NCI-H1092 treated with DMSO at 0.1 percent for 48 hours (cell line): ENCODE measurements around the gene TLX2.

Experiments used
- DNase-seq: peaks from one replicate; lab custom pipeline; 2025; lab: John Stamatoyannopoulos, UW

Gene TLX2

GRCh38 chr2:74511104-74511989 lies 2.9 kb upstream of the TLX2 start:
- no peak for DNase-seq

GRCh38 chr2:74512744-74513604 lies 1.3 kb upstream of the TLX2 start:
- DNase-seq = no peak

- DNase-seq = no peak
Measured at GRCh38 chr2:74513605-74514367, 464 bp upstream of the TLX2 start.

- no peak for DNase-seq
Measured at GRCh38 chr2:74515271-74515980, 1.2 kb downstream of the TLX2 start.

- no peak for DNase-seq
Measured at GRCh38 chr2:74515981-74516633, 1.9 kb downstream of the TLX2 start.

GRCh38 chr2:74516650-74517049 lies 2.4 kb downstream of the TLX2 start:
- no peak for DNase-seq

GRCh38 chr2:74522516-74522915 lies 8.3 kb downstream of the TLX2 start:
- DNase-seq = no peak

GRCh38 chr2:74524005-74524404 lies 9.8 kb downstream of the TLX2 start:
- no peak for DNase-seq

GRCh38 chr2:74524955-74525716 lies 10.9 kb downstream of the TLX2 start:
- DNase-seq = no peak

GRCh38 chr2:74525717-74526648 lies 11.7 kb downstream of the TLX2 start, which contains the start of gene DQX1:
Gene DQX1 (minus strand): TSS chr2:74526231. CDS start chr2:74525729, 502 bp downstream.
- no peak for DNase-seq

GRCh38 chr2:74526649-74527230 lies 12.5 kb downstream of the TLX2 start:
- DNase-seq = no peak

- DNase-seq = no peak
Measured at GRCh38 chr2:74527741-74528140, 13.5 kb downstream of the TLX2 start.

GRCh38 chr2:74528600-74529356 lies 14.5 kb downstream of the TLX2 start:
- no peak for DNase-seq

- DNase-seq = peak; percentile 93
Measured at GRCh38 chr2:74529357-74530238, 15.3 kb downstream of the TLX2 start, which contains the start of the genes AUP1 and HTRA2. Gene AUP1 (minus strand): TSS chr2:74529706. CDS start chr2:74529629, 77 bp downstream. Gene HTRA2 (plus strand): TSS chr2:74529933. CDS start chr2:74530007, 74 bp downstream.

- no peak for DNase-seq
Measured at GRCh38 chr2:74530239-74531187, 16.3 kb downstream of the TLX2 start.
